GM19324 (cell line): ENCODE data around the gene TTLL1.
"Not testable (repeated sequence)": the region's sequence is repeated elsewhere in the genome, so short reads cannot be mapped to it uniquely, and the experiment has no call there.

Source experiments
- ATAC-seq: cut with Tn5 transposase; IDR thresholded peaks from one replicate; pipeline ENCODE4 v1.9.1; 2021; ENCODE audit warnings: mild to moderate bottlenecking, moderate library complexity; ENCODE audit not compliant: unreplicated experiment, low FRiP score

The TTLL1 gene

GRCh38 chr22:42996646-42997365 lies 92.4 kb downstream of the TTLL1 start:
- ATAC-seq, result no peak

- ATAC-seq, result not testable (repeated sequence)
Observed at GRCh38 chr22:42995654-42996053, 93.5 kb downstream of the TTLL1 start.

- ATAC-seq, result no peak
Observed at GRCh38 chr22:42994917-42995562, 94.2 kb downstream of the TTLL1 start.

GRCh38 chr22:42994276-42994916 lies 94.8 kb downstream of the TTLL1 start:
- no peak for ATAC-seq

- ATAC-seq, result no peak
Observed at GRCh38 chr22:42993651-42994275, 95.4 kb downstream of the TTLL1 start.

- no peak for ATAC-seq
Observed at GRCh38 chr22:42992886-42993479, 96.2 kb downstream of the TTLL1 start.

GRCh38 chr22:42992092-42992491 lies 97.1 kb downstream of the TTLL1 start:
- no peak for ATAC-seq

- no peak for ATAC-seq
Observed at GRCh38 chr22:42991010-42991651, 98.1 kb downstream of the TTLL1 start.

- ATAC-seq, result no peak
Observed at GRCh38 chr22:42990131-42990838, 98.9 kb downstream of the TTLL1 start.
